Fibroblast of skin of right quadriceps (primary cell): ENCODE data around the gene CENPX.

Source experiments
- DNase-seq: peaks from one replicate; pipeline ENCODE4 v3.0.0-alpha.2; 2013

Gene CENPX

DNA sequence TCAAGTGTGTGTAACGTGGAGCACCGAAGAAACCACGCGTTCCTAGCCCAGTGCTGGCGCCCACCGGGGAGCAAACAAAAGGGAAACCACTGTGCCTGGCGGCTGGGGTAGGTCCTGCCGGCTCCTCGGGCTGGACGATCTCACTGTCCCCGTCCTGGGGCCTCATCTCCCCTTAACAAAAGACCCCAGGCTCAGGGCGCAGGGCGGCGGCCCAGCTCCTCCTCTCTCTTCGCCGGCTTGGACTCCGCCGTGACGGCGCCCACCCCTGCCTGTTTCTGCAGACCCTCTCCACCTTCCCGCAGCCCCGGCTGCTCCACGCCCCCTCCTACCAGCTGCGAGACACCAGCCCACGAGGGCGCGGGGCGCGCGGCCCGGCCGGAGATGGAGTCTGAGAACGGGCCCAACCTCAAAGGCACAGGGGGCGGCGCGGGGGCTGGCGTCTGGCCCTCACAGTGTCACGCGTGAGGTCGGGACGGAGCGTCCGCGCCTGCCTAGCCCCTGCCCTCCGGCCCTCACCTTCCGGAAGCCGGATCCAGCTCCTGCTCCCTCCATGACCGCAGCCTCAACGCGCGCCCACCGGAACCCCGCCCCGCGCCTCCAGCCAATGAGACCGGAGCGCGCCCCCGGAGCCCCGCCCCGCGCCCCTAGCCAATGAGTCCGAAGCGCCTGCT lies at the start of gene CENPX:
CENPX (minus strand) TSS at position 569 of the 671 bp plus-strand sequence; CDS start at position 552, 17 bp downstream.
- DNase-seq: no peak

DNA sequence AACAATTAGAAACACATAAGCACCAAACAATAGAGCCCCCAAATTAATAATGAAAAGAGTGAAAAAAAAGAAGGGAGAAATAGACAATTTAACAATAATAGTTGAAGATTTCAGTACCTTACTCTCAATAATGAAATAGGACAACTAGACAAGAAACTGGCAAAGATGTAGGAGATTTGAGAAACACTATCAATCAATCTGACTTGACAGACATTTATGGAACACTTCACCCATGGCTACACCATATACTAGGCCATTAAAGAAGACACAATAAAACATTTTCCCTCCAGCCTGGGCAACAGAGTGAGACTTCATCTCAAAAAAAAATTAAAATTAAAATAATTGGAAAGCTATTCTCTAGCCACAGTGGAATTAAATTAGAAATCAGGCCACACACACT lies 47.9 kb upstream of the CENPX start:
- DNase-seq: no peak

- DNase-seq: peak; percentile 61
Observed at GRCh38 chr17:82065638-82066303, 43.1 kb upstream of the CENPX start, which contains the start of gene DUS1L. Gene DUS1L (minus strand): TSS chr17:82065804. CDS start chr17:82065059, 745 bp downstream.

DNA sequence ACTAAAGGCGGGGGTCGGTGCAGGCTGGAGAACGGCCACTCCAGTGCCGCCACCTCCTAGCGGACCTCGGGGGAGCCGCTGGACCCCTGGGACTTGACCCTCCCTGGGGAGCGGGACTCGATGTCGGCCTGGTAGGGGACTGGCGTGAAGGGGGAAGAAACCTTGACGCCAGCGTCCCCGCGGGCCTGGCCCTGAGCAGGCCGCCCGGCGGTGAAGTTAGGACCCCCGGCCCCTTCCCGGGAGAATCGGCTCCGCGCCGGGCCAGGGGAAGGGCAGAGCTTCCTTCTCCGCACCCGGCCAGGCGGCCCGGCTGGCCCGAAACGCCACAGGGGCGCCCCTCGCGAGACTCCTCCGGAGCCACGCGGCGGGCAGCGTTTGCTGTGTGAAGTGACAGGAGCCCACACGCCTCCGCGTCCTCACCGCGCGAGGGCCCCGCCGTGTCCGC lies 42.5 kb upstream of the CENPX start:
- peak; percentile 18 for DNase-seq

DNA sequence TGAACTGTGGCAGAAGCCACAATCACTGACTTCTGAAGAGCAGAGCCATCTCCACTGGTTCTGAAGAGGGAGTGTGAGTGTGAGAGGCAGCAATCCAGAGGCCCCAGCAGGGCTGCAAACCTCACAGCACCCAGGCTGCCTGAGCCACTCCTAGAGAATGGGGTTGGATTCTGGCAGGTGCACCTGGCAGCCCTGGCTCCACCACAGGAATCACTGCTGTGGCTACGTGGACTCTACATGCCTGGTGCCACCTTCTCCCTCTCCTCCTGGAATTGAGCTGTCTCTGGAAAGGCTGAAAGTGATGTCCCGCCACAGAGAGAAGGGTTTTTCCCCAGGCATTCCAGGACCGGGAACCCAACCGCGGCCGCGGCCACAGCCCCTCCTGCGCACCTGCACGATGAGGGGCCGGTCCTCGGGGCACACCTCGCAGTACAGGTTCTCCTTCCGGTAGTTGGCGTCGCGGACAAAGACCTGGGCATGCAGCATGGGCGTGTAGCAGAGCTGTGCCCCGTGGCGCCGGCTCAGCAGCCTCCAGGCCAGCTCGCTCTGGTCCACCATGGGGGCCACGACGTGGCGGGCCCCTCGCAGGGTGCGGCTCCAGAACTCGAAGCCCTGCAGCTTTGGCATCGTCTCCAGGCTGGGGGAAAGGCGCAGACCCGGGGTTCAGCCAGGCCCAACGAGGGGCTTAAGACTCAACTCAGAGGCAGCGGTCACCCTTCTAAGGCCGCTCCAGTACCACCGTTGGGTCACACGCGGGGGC lies 41.9 kb upstream of the CENPX start:
- no peak for DNase-seq

DNA sequence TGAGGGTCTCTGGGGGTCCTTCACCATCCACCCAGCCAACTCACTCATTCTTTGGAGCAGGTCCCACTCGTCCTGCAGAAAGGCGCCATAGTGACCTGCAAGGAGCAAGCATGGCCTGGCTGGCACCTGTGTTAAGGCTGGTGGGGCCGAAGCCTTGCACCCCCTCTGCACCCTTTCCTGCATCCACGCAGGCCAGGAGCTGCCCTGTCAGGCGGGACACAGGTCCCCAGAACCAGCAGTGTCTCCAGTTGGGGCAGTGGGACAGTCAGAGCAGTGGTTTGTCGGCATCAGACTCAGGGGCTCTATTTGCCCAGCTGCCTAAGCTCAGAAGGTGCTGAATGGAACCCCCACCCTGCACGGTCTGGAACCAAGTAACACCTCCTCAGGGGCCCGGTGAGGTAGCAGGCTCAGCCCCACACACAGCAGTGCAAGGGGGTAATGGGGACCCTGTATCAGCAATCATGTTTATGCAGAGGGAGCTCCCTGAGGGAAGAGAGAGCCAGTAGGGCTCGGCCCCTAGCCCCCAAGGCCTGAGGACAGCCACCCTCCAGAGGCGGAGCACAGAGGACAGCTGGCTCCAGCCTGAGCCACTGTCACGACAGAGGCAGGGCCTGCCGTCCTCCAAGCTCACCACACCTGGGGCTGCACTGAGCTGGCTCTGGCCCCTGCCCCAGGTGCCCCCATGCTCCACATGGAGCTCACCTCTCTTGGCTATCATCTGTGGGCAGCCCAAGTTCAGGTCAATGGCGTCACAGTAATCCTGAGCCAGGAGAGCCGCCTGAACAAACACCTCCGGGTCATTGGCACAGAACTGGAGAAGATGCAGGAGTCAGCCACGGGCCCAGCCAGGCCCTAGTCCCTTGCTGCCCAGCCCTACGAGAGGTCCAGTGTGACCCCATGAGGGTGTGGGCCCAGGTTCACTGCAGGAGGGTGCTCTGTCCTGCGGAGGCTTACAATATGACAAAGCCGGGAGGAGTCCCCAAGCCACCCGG lies 41.0 kb upstream of the CENPX start:
- DNase-seq: no peak

DNA sequence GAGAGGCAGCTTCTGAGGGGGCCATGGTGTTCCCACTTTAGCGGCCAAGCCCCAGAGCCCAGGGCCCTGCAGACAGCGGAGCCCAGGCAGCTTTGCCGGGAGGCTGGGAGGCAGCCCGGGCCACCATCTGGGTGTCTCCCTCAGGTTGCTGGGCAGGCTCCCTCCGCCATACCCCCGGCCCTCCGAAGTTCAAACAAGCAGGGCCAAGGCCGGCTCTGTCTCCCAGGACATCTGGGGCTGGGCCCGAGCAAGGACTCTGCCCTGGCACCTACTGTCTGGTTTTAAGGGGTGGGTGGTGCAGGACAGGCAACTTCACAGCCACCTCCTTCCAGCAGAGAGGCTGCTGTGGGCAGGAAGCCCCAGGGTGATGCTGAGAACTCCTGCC lies 40.3 kb upstream of the CENPX start:
- DNase-seq: no peak

DNA sequence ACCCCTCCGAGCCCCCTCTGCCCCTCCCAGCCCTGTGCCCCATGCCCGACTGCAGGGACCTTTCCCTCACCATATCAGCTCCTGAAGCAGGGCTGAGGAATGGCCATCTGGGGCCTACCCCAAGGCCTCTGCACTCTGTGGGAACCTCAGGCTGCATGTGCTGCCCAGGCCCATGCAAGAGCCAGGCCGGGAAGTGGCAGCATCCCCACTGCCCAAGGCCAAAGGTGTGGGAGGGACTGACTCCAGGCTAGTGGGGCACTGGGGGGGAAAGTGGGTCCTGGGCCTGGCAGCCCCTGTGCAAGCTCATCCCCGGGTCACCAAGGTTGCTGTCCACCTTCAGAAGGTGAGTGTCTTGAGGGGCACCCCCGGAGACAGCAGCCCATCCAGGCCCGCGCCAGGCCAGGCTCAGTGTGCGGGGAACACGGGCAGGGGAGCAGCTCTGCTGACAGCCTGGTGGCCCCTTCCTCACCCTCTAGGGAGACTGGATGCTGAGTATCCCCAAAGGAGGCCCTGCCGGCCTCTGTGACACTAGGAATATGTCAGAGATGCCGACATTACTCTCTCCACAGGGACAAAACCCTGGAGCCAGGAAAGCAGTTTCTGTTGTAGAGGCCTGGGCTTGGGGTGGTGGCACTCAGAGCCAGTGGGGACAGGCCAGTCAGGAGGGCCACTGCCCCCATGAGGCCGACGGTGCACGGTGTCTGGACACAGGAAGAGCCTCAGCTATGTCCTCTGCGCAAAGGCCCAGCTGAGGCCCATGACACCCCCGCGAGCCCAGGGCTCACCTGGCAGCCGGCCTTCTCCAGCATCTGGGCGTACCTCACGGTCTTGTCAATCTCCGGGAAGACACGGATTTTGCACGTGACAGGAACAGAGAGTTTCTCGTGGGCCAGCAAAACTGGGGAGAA lies 39.7 kb upstream of the CENPX start:
- DNase-seq: no peak

DNA sequence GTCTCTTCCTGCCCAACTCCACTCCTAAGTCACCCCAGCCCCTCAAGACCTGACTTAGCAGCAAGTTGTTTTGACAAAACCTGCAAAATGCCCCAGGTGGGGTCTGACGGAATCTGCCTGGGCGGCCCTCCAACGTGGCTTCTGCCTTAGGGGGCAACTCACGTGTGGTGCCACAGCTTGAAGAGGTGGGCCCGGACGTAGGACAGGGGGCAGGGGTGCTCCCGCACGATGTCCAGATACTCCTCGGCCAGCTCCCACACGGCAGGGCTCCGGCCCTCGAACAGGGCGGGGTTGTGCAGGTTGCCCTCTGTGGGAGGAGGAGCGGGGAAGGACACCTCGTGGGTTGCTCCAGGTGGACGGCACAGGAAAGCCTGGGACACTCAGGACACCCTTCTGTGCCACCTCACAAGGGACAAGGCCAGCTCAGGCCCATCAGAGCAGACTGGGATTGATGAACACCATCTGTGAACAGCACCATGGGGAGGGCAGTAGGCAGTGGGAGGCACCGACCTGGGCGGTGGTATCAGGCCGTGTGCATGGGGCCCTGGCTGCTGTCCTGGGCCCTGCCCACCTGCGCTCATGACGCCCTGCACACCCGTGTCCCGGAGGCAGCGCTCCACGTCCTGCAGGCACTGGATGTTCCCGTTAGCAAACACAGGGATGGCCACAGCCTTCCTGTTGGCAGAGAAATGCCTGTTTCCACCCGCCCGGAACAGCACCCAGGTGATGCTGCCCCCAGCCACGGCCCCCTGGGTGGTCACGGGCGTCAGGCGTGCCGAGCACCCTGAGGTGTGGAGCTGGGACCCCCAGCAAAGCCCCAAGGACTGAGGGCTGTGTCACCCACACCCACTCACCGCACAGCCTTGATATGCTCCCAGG lies 38.6 kb upstream of the CENPX start:
- DNase-seq: no peak

DNA sequence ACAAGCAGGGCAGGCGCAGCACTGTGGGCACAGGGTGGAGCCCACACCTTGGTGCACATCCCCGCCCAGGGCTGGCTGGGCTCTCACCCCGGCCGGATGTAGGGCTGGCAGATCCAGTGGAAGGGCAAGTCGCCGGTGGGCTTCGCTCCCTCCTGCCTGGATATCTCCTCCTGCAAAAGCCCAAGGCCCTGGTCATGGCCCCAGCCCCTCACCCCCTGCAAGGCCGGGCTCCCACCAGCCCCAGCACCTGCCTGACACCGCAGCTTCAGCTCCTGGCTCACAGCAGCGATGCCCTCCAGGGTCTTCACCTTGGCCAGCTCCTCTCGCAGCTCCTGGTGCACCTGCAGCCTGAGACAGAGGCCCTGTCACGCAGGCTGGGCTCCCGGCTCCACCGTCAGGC lies 37.9 kb upstream of the CENPX start:
- DNase-seq: no peak

- DNase-seq: no peak
Observed at GRCh38 chr17:82060001-82060380, 37.3 kb upstream of the CENPX start.

- no peak for DNase-seq
Observed at GRCh38 chr17:82059272-82060000, 36.8 kb upstream of the CENPX start.

DNA sequence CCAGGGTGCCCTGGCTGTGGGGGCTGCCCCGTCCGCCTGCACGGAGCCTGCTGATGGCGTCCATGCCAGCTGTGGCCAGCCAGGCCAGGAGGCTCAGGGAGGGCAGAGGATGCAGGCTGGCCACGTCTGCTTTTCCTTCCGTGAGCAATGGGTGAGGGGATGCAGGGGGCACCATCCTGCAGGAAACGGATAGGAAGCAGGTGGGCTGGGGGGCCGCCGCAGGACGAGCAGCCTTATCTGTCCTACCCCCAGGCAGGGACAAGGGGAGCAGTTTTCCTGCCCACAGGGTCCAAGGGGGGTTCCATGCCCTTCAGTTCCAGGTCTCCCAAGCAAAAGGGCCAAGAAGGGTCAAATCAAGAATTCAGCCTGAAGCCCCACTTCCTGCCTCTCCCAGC lies 36.2 kb upstream of the CENPX start:
- no peak for DNase-seq

GRCh38 chr17:82058230-82058854 lies 35.7 kb upstream of the CENPX start:
- DNase-seq: no peak

GRCh38 chr17:82056729-82057621 lies 34.3 kb upstream of the CENPX start:
- DNase-seq: no peak

DNA sequence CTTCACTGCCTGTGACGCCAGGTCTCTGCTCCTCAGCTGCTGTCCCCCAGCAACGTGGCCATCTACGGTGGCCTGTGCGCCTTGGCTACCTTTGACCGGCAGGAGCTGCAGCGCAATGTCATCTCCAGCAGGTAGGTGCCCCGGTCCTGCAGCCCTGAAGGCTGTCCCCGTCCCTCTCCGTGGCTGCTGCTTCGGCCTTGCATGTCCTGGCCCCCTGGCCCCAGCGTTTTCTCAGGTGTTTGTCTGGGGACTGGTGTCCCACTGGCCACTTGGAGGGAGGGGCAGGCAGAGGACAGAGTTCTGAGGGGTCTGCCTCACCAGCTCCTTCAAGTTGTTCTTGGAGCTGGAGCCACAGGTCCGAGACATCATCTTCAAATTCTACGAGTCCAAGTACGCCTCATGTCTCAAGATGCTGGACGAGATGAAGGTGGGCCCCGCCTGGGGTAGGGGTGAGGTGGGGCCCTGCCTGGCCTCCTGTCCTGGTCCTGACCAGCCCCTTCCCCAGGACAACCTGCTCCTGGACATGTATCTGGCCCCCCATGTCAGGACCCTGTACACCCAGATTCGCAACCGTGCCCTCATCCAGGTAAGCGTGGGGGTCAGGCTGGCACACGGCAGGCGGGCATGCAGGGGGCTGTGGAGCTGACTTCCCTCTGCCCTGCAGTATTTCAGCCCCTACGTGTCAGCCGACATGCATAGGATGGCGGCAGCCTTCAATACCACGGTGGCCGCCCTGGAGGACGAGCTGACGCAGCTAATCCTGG lies 33.5 kb upstream of the CENPX start:
- DNase-seq: no peak
